WTC11 (cell line): Measurements from ENCODE around the gene NEDD9. TPM values are rescaled to one million over a fixed set of nuclear protein-coding genes. Genes with fewer than 3 reads are reported as not detected.
A peak's percentile ranks its signal among the peaks of the same experiment; 100 is the strongest.

Experiments
- ATAC-seq: fragments of 200-7000 bp; cut with Tn5 transposase; 2 replicates; pipeline ENCODE4 v1.10.0; 2021; ENCODE audit warnings: mild to moderate bottlenecking, moderate library complexity
- CTCF ChIA-PET: fragments of 300-600 bp; sonication (Branson Sonifier 250); formaldehyde crosslinking; loops from one replicate; lab custom pipeline; 2021; ENCODE audit warnings: antibody characterized with exemption; lab: Charles Lee
- POLR2A ChIA-PET: fragments of 350-600 bp; sonication (Branson Sonifier 250); formaldehyde crosslinking; loops from one replicate; lab custom pipeline; 2021; ENCODE audit warnings: antibody characterized with exemption; lab: Charles Lee
- DNase-seq: peaks from one replicate; pipeline ENCODE4 v3.0.0; 2021; ENCODE audit warnings: low spot score
- H3K27ac Mint-ChIP-seq: 2 replicates; pipeline ENCODE4 v1.8.0; 2021; ENCODE audit warnings: mixed read lengths
- H3K27me3 Mint-ChIP-seq: 2 replicates; pipeline ENCODE4 v1.8.0; 2021; ENCODE audit warnings: low read depth, mild to moderate bottlenecking, moderate library complexity, mixed read lengths
- H3K36me3 Mint-ChIP-seq: 2 replicates; pipeline ENCODE4 v1.8.0; 2021; ENCODE audit warnings: mixed read lengths
- H3K4me1 Mint-ChIP-seq: 2 replicates; pipeline ENCODE4 v1.8.0; 2022; ENCODE audit warnings: mixed read lengths
- H3K4me3 Mint-ChIP-seq: 2 replicates; pipeline ENCODE4 v1.8.0; 2021; ENCODE audit warnings: mild to moderate bottlenecking, moderate library complexity, mixed read lengths
- H3K9me3 Mint-ChIP-seq: 2 replicates; pipeline ENCODE4 v1.8.0; 2021; ENCODE audit warnings: mixed read lengths
- ELF4 ChIP-seq: sonication (generic); formaldehyde crosslinking; IDR thresholded peaks from 2 replicates; pipeline ENCODE4 v1.8.1; 2022; ENCODE audit warnings: low read depth, mild to moderate bottlenecking, moderate library complexity, missing genetic modification reagents
- GABPB1 ChIP-seq: sonication (generic); formaldehyde crosslinking; IDR thresholded peaks from 2 replicates; pipeline ENCODE4 v1.8.1; 2023; ENCODE audit warnings: mild to moderate bottlenecking, missing genetic modification reagents
- TCF7 ChIP-seq: sonication (generic); formaldehyde crosslinking; IDR thresholded peaks from 2 replicates; pipeline ENCODE4 v1.8.0; 2022; ENCODE audit warnings: mild to moderate bottlenecking, low read depth, missing genetic modification reagents, moderate library complexity
- TEAD1 ChIP-seq: sonication (generic); formaldehyde crosslinking; IDR thresholded peaks from 2 replicates; pipeline ENCODE4 v1.8.0; 2022; ENCODE audit warnings: mild to moderate bottlenecking, missing genetic modification reagents
- ZNF317 ChIP-seq: sonication (generic); formaldehyde crosslinking; IDR thresholded peaks from 2 replicates; pipeline ENCODE4 v1.8.1; 2023; ENCODE audit warnings: low read depth, mild to moderate bottlenecking, moderate library complexity, missing genetic modification reagents, borderline replicate concordance
- total RNA-seq: library from RNA; stranded (reverse); gene quantifications from 3 replicates; pipeline ENCODE4 v1.2.3, GENCODE V29; 2021
- TF ChIP-seq, protein P1 (sequence below): sonication (generic); formaldehyde crosslinking; IDR thresholded peaks from 2 replicates; pipeline ENCODE4 v1.8.0; 2022; ENCODE audit warnings: mild to moderate bottlenecking, missing genetic modification reagents
- TF ChIP-seq, protein P2 (sequence below): fragments of 250-450 bp; sonication (Bioruptor Pico); IDR thresholded peaks from 2 replicates; pipeline ENCODE4 v1.9.0; 2021; ENCODE audit warnings: mild to moderate bottlenecking, borderline replicate concordance
- TF ChIP-seq, protein P3 (sequence below): sonication (generic); formaldehyde crosslinking; IDR thresholded peaks from 2 replicates; pipeline ENCODE4 v1.8.1; 2023; ENCODE audit warnings: mild to moderate bottlenecking, missing genetic modification reagents, borderline replicate concordance
- TF ChIP-seq, protein P4 (sequence below): sonication (generic); formaldehyde crosslinking; IDR thresholded peaks from 2 replicates; pipeline ENCODE4 v1.8.0; 2022; ENCODE audit warnings: mild to moderate bottlenecking, missing genetic modification reagents

Gene NEDD9
- total RNA-seq, 1 experiment from 2014 or later = 9.8 TPM

DNA sequence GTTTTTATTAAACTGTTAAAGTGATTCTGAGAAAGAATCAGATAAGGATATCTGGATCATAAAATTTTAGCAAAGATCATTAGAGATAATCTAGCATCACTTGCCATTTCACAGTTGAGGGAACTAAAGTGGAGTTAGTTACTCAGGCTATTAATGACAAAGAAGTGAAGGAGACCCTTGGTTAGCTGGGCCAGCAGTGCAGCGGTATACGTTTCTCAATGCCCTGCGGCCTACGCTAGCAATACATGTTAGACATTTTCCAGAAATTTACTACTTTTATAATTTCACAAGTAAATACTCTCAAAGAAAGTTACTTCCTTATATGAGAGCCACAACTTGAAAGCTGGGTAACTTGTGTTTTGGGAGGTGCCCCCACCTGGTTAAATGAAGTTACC, 28.5 kb downstream of the NEDD9 start:
- DNase-seq (no peak), ATAC-seq (no peak)
- H3K4me1 Mint-ChIP-seq = peaks cover 52% of the 10 kb centered on the region
- H3K4me3 Mint-ChIP-seq = no peak overlapping the region
- TF ChIP-seq TEAD1 (no peak), ZNF317 (CRISPR knock-in tag) (no peak), ELF4 (CRISPR knock-in tag) (no peak), GABPB1 (CRISPR knock-in tag) (no peak)
- TF ChIP-seq, protein P1, sequence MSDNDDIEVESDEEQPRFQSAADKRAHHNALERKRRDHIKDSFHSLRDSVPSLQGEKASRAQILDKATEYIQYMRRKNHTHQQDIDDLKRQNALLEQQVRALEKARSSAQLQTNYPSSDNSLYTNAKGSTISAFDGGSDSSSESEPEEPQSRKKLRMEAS (CRISPR knock-in tag) = no peak
- H3K27ac Mint-ChIP-seq = no peak overlapping the region
- ChIA-PET CTCF (interaction anchor here (0.7 to 1.3 kb wide), 3 partner anchors 29 to 293 kb away, joined by 3 read pairs; partner anchors contain the start of gene NEDD9), POLR2A (no interaction called here)
- H3K36me3 Mint-ChIP-seq = peaks cover 10% of the 10 kb centered on the region; the same call in 1 of the 2 replicates
- no peaks in the 10 kb centered on the region; the same call in 1 of the 2 replicates for H3K27me3 Mint-ChIP-seq
- no peaks in the 10 kb centered on the region for H3K9me3 Mint-ChIP-seq

DNA sequence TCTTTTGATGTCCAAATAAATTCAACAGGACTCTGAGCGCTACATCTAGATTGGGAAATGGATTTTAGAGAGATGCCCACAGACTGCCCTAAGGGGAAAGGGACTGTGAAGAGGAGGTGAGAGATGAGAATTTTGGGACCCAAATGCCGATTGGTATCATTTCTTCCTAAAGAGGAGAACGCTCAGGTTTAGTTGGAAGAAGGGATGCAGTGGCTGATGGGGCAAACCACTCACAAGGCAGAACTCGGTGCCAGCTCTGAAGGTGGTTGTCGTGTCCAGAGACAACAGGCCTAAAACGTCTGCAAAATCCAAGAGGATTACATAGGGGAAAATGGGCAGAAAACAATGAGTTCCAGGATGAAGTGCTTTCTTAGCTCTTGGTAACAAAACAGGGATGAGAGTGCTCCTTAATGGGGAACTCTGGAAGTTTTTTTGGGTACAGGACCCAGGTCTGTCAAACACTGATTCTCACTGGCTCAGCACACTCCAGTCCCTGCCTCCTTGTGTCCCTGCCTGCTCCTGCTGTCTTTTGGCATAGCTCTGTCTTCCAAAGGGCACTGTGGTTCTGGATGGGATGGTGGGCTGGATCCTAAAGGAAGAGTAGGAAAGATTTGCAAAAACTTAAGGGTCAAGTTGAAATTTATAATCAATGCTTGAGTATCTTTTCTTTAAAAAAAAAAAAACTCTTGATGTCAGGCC, 29.0 kb downstream of the NEDD9 start:
- CTCF ChIA-PET = interaction anchor here (0.9 to 1.7 kb wide), 6 partner anchors 26 to 293 kb away, joined by 3 to 7 read pairs (median 4); partner anchors contain the start of gene NEDD9

More for the DNA sequence above, 29.0 kb downstream of the NEDD9 start:
- ATAC-seq = peak; percentile 32
- POLR2A ChIA-PET = no interaction called here
- TF ChIP-seq ELF4 (CRISPR knock-in tag) (no peak), TCF7 (CRISPR knock-in tag) (no peak)
- TF ChIP-seq, protein P2, sequence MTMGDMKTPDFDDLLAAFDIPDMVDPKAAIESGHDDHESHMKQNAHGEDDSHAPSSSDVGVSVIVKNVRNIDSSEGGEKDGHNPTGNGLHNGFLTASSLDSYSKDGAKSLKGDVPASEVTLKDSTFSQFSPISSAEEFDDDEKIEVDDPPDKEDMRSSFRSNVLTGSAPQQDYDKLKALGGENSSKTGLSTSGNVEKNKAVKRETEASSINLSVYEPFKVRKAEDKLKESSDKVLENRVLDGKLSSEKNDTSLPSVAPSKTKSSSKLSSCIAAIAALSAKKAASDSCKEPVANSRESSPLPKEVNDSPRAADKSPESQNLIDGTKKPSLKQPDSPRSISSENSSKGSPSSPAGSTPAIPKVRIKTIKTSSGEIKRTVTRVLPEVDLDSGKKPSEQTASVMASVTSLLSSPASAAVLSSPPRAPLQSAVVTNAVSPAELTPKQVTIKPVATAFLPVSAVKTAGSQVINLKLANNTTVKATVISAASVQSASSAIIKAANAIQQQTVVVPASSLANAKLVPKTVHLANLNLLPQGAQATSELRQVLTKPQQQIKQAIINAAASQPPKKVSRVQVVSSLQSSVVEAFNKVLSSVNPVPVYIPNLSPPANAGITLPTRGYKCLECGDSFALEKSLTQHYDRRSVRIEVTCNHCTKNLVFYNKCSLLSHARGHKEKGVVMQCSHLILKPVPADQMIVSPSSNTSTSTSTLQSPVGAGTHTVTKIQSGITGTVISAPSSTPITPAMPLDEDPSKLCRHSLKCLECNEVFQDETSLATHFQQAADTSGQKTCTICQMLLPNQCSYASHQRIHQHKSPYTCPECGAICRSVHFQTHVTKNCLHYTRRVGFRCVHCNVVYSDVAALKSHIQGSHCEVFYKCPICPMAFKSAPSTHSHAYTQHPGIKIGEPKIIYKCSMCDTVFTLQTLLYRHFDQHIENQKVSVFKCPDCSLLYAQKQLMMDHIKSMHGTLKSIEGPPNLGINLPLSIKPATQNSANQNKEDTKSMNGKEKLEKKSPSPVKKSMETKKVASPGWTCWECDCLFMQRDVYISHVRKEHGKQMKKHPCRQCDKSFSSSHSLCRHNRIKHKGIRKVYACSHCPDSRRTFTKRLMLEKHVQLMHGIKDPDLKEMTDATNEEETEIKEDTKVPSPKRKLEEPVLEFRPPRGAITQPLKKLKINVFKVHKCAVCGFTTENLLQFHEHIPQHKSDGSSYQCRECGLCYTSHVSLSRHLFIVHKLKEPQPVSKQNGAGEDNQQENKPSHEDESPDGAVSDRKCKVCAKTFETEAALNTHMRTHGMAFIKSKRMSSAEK (CRISPR knock-in tag) = no peak
- TF ChIP-seq, protein P3, sequence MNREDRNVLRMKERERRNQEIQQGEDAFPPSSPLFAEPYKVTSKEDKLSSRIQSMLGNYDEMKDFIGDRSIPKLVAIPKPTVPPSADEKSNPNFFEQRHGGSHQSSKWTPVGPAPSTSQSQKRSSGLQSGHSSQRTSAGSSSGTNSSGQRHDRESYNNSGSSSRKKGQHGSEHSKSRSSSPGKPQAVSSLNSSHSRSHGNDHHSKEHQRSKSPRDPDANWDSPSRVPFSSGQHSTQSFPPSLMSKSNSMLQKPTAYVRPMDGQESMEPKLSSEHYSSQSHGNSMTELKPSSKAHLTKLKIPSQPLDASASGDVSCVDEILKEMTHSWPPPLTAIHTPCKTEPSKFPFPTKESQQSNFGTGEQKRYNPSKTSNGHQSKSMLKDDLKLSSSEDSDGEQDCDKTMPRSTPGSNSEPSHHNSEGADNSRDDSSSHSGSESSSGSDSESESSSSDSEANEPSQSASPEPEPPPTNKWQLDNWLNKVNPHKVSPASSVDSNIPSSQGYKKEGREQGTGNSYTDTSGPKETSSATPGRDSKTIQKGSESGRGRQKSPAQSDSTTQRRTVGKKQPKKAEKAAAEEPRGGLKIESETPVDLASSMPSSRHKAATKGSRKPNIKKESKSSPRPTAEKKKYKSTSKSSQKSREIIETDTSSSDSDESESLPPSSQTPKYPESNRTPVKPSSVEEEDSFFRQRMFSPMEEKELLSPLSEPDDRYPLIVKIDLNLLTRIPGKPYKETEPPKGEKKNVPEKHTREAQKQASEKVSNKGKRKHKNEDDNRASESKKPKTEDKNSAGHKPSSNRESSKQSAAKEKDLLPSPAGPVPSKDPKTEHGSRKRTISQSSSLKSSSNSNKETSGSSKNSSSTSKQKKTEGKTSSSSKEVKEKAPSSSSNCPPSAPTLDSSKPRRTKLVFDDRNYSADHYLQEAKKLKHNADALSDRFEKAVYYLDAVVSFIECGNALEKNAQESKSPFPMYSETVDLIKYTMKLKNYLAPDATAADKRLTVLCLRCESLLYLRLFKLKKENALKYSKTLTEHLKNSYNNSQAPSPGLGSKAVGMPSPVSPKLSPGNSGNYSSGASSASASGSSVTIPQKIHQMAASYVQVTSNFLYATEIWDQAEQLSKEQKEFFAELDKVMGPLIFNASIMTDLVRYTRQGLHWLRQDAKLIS (CRISPR knock-in tag) = no peak
- TF ChIP-seq, protein P4, sequence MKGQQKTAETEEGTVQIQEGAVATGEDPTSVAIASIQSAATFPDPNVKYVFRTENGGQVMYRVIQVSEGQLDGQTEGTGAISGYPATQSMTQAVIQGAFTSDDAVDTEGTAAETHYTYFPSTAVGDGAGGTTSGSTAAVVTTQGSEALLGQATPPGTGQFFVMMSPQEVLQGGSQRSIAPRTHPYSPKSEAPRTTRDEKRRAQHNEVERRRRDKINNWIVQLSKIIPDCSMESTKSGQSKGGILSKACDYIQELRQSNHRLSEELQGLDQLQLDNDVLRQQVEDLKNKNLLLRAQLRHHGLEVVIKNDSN (CRISPR knock-in tag) = no peak
- Mint-ChIP-seq H3K4me3 (peak overlapping the region; percentile 30; the same call in 1 of the 2 replicates), H3K36me3 (peaks cover 10% of the 10 kb centered on the region; the same call in 1 of the 2 replicates), H3K27ac (peak overlapping the region; percentile 73; the same call in 1 of the 2 replicates), H3K27me3 (no peaks in the 10 kb centered on the region; the same call in 1 of the 2 replicates), H3K4me1 (peaks cover 53% of the 10 kb centered on the region), H3K9me3 (no peaks in the 10 kb centered on the region)
- no peak for DNase-seq
